ENCODE results near the gene MEDAG.
A peak's percentile ranks its signal among the peaks of the same experiment; 100 is the strongest.

The MEDAG gene

GRCh38 chr13:30959678-30960077 is 53.6 kb downstream of the MEDAG start:
- H3K27ac ChIP-seq, result no peak overlapping the region
- TF ChIP-seq CTCF (conservative IDR thresholded peaks at IDR 0.05), result 0 out of 2 replicates have a peak, but pooled peaks have one; percentile 1
- no peak for TF ChIP-seq ZFX (IDR thresholded peaks at IDR 0.05)

- H3K27ac ChIP-seq, result no peak overlapping the region
- no peak for TF ChIP-seq ZFX (IDR thresholded peaks at IDR 0.05)
- no peak for TF ChIP-seq CTCF (conservative IDR thresholded peaks at IDR 0.05)
Observed at GRCh38 chr13:30963791-30964190, 57.7 kb downstream of the MEDAG start.

- TF ChIP-seq CTCF (conservative IDR thresholded peaks at IDR 0.05) (no peak), ZFX (IDR thresholded peaks at IDR 0.05) (no peak)
Observed at GRCh38 chr13:30965380-30965779, 59.3 kb downstream of the MEDAG start.

GRCh38 chr13:30966101-30966500 is 60.0 kb downstream of the MEDAG start:
- TF ChIP-seq CTCF (conservative IDR thresholded peaks at IDR 0.05) (no peak), ZFX (IDR thresholded peaks at IDR 0.05) (no peak)
- H3K27ac ChIP-seq, result no peak overlapping the region

More at GRCh38 chr13:30965380-30965779, 59.3 kb downstream of the MEDAG start:
- no peak overlapping the region for H3K27ac ChIP-seq

- no peak overlapping the region for H3K27ac ChIP-seq
- TF ChIP-seq ZFX (IDR thresholded peaks at IDR 0.05), result no peak
- no peak for TF ChIP-seq CTCF (conservative IDR thresholded peaks at IDR 0.05)
Observed at GRCh38 chr13:30968846-30969245, 62.8 kb downstream of the MEDAG start.

- H3K27ac ChIP-seq, result no peak overlapping the region
- no peak for TF ChIP-seq CTCF (conservative IDR thresholded peaks at IDR 0.05)
- no peak for TF ChIP-seq ZFX (IDR thresholded peaks at IDR 0.05)
Observed at GRCh38 chr13:30971575-30971974, 65.5 kb downstream of the MEDAG start.

- TF ChIP-seq CTCF (conservative IDR thresholded peaks at IDR 0.05), result no peak
- H3K27ac ChIP-seq, result peak overlapping the region; percentile 69
Observed at GRCh38 chr13:30972888-30973377, 66.9 kb downstream of the MEDAG start.

All from C4-2B (cell line).